Activated CD4-positive, alpha-beta memory T cell treated with anti-CD3 and anti-CD28 coated beads for 36 hours (primary cell): ENCODE data around the gene MPDU1. TPM values are rescaled to one million over a fixed set of nuclear protein-coding genes. Genes with fewer than 3 reads are reported as not detected.

ENCODE experiments used
- CTCF ChIA-PET: fragments of 350-600 bp; sonication (Branson Sonifier 250); formaldehyde crosslinking; loops from one replicate; lab custom pipeline; 2021; ENCODE audit warnings: antibody characterized with exemption, inconsistent platforms; lab: Charles Lee
- POLR2A ChIA-PET: fragments of 350-600 bp; sonication (Branson Sonifier 250); formaldehyde crosslinking; loops from one replicate; lab custom pipeline; 2021; ENCODE audit warnings: antibody characterized with exemption; lab: Charles Lee
- DNase-seq: peaks from one replicate; pipeline ENCODE4 v3.0.0-alpha.2; 2020
- H3K27ac Mint-ChIP-seq: one replicate; pipeline ENCODE4 v1.8.0; 2021; ENCODE audit warnings: mixed read lengths
- H3K27me3 Mint-ChIP-seq: one replicate; pipeline ENCODE4 v1.8.0; 2021; ENCODE audit warnings: mixed read lengths
- H3K36me3 Mint-ChIP-seq: one replicate; pipeline ENCODE4 v1.8.0; 2021; ENCODE audit warnings: mixed read lengths
- H3K4me1 Mint-ChIP-seq: one replicate; pipeline ENCODE4 v1.8.0; 2021; ENCODE audit warnings: low read depth, mixed read lengths
- H3K4me3 Mint-ChIP-seq: one replicate; pipeline ENCODE4 v1.8.0; 2021; ENCODE audit warnings: mild to moderate bottlenecking, mixed read lengths
- H3K9me3 Mint-ChIP-seq: one replicate; pipeline ENCODE4 v1.8.0; 2021; ENCODE audit warnings: mixed read lengths
- intact Hi-C: fragments of 100-400 bp; cut with micrococcal nuclease; formaldehyde crosslinking; loops from one replicate; pipeline ENCODE4 v1.15.1; 2023
- total RNA-seq, 2 experiments: library from RNA; stranded (reverse); gene quantifications; one replicate each; pipeline ENCODE4 v1.2.3, GENCODE V29; 2021

Gene MPDU1
- total RNA-seq, 2 experiments from 2014 or later, result 52.6 to 52.9 TPM

DNA sequence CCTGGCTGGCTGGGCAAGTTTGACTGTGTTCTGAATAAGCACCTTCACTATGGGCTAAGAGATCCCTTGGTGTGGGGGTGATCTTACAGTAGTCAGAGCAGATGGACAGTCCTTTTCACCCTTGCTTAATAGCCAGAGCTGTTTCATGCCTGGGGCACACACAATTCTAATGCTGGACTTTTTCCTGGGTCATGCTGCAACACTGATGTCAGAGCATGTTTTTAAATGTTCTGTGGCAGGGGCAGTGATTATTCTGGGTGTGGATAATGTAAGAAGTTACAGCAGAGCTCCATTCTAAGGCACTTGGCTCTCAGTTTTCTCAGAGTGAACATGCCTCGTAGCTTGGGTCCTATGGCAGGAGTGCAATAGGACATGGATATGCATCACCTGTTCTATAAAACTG is 8.2 kb upstream of the MPDU1 start:
- intact Hi-C loops, result no loop called here

DNA sequence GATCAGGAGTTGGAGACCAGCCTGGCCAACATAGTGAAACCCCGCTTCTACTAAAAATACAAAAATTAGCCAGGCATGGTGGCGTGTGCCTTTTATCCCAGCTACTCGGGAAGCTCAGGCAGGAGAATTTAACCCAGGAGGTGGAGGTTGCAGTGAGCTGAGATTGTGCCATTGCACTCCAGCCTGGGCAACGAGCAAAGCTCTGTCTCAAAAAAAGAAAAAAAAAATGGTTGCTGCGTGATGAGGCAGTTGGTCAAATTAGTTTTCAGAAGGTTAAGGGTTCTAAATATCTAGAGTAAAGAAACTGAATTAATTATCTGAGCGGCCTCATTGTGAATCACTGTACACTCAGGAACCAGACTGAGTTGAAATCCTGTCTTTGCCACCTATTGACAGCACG is 7.7 kb upstream of the MPDU1 start:
- intact Hi-C loops, result no loop called here

More for the DNA sequence above, 8.2 kb upstream of the MPDU1 start:
- CTCF ChIA-PET, result interaction anchor here (1.0 to 2.5 kb wide), 3 partner anchors 14 to 112 kb away, joined by 3 to 8 read pairs (median 7); partner anchors contain the start of genes TP53 and WRAP53
- H3K4me1 Mint-ChIP-seq, result peaks cover 73% of the 10 kb centered on the region
- peaks cover 71% of the 10 kb centered on the region for H3K36me3 Mint-ChIP-seq
- H3K9me3 Mint-ChIP-seq, result no peaks in the 10 kb centered on the region
- POLR2A ChIA-PET, result interaction anchor here (0.7 to 5.9 kb wide), 9 partner anchors 9 to 246 kb away, joined by 3 to 61 read pairs (median 5); partner anchors contain the start of genes ACAP1, MPDU1, NEURL4 and SENP3
- DNase-seq, result no peak
- H3K27ac Mint-ChIP-seq, result peak overlapping the region; percentile 77
- peaks cover 2% of the 10 kb centered on the region for H3K27me3 Mint-ChIP-seq
- H3K4me3 Mint-ChIP-seq, result peak overlapping the region; percentile 99

GRCh38 chr17:7576432-7576937 is 7.2 kb upstream of the MPDU1 start:
- peaks cover 2% of the 10 kb centered on the region for H3K27me3 Mint-ChIP-seq
- DNase-seq, result no peak
- peaks cover 75% of the 10 kb centered on the region for H3K36me3 Mint-ChIP-seq
- H3K4me3 Mint-ChIP-seq, result peak overlapping the region; percentile 12
- POLR2A ChIA-PET, result interaction anchor here (0.6 to 5.9 kb wide), 7 partner anchors 8 to 266 kb away, joined by 3 to 61 read pairs (median 5); partner anchors contain the start of genes ACAP1, MPDU1, NEURL4 and TP53
- intact Hi-C loops, result no loop called here
- no peaks in the 10 kb centered on the region for H3K9me3 Mint-ChIP-seq
- peak overlapping the region; percentile 71 for H3K27ac Mint-ChIP-seq
- peaks cover 80% of the 10 kb centered on the region for H3K4me1 Mint-ChIP-seq
- CTCF ChIA-PET, result interaction anchor here (1.0 to 2.5 kb wide), 3 partner anchors 13 to 111 kb away, joined by 3 to 7 read pairs (median 3); partner anchors contain the start of genes TP53 and WRAP53

More for the DNA sequence above, 7.7 kb upstream of the MPDU1 start:
- peaks cover 78% of the 10 kb centered on the region for H3K4me1 Mint-ChIP-seq
- POLR2A ChIA-PET, result interaction anchor here (0.6 to 5.9 kb wide), 9 partner anchors 8 to 247 kb away, joined by 3 to 61 read pairs (median 5); partner anchors contain the start of genes ACAP1, MPDU1, NEURL4 and SENP3
- no peaks in the 10 kb centered on the region for H3K9me3 Mint-ChIP-seq
- H3K27me3 Mint-ChIP-seq, result peaks cover 2% of the 10 kb centered on the region
- no peak for DNase-seq
- H3K36me3 Mint-ChIP-seq, result peaks cover 72% of the 10 kb centered on the region
- CTCF ChIA-PET, result interaction anchor here (1.0 to 2.5 kb wide), 4 partner anchors 14 to 112 kb away, joined by 3 to 8 read pairs (median 5); partner anchors contain the start of genes TP53 and WRAP53
- H3K27ac Mint-ChIP-seq, result peak overlapping the region; percentile 77
- H3K4me3 Mint-ChIP-seq, result peak overlapping the region; percentile 99

- Mint-ChIP-seq H3K9me3 (no peaks in the 10 kb centered on the region), H3K4me3 (peak overlapping the region; percentile 32), H3K27me3 (peaks cover 2% of the 10 kb centered on the region), H3K4me1 (peaks cover 87% of the 10 kb centered on the region), H3K36me3 (peaks cover 73% of the 10 kb centered on the region), H3K27ac (peak overlapping the region; percentile 95)
- POLR2A ChIA-PET, result interaction anchor here (1.0 to 1.3 kb wide), 2 partner anchors 11 to 109 kb away, joined by 3 to 4 read pairs; no protein-coding TSS in a partner anchor
- DNase-seq, result no peak
- CTCF ChIA-PET, result no interaction called here
- intact Hi-C loops, result no loop called here
These were observed 6.1 kb upstream of the MPDU1 start for GRCh38 chr17:7577327-7578199.

DNA sequence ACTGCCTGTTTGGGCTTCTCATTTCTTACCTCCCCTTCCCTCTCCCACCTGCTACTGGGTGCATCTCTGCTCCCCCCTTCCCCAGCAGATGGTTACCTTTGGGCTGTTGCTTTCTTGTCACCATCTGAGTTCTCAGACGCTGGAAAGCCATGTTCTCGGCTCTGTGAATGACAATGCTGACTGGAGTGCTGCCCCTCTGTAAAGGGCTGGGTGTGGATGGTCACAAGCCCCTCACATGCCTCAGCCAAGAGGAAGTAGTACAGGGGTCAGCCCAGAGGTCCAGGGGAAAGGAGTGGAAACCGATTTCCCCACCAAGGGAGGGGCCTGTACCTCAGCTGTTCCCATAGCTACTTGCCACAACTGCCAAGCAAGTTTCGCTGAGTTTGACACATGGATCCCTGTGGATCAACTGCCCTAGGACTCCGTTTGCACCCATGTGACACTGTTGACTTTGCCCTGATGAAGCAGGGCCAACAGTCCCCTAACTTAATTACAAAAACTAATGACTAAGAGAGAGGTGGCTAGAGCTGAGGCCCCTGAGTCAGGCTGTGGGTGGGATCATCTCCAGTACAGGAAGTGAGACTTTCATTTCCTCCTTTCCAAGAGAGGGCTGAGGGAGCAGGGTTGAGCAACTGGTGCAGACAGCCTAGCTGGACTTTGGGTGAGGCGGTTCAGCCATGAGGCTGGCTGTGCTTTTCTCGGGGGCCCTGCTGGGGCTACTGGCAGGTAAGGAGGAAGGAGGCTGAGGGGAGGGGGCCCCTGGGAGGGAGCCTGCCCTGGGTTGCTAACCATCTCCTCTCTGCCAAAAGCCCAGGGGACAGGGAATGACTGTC is 4.4 kb upstream of the MPDU1 start, which contains the start of gene CD68:
Gene CD68 (plus strand): TSS at position 638 of the 833 bp plus-strand sequence. CDS start 40 bp downstream, at position 678.
- ChIA-PET POLR2A (interaction anchor here (0.7 to 2.8 kb wide), 6 partner anchors 18 to 345 kb away, joined by 3 to 24 read pairs (median 4); partner anchors contain the start of genes ACAP1, DVL2, FXR2 and NEURL4), CTCF (interaction anchor here (1.0 to 3.1 kb wide), 4 partner anchors 10 to 143 kb away, joined by 3 to 21 read pairs (median 9); partner anchors contain the start of genes SENP3 and SOX15)
- Mint-ChIP-seq H3K4me3 (peak within 1 kb of the TSS; percentile 67), H3K4me1 (peaks cover 89% of the 10 kb centered on the region), H3K27me3 (no peaks in the 10 kb centered on the region), H3K9me3 (no peaks in the 10 kb centered on the region), H3K36me3 (peaks cover 62% of the 10 kb centered on the region), H3K27ac (peak within 1 kb of the TSS; percentile 95)
- DNase-seq, result peak; percentile 88
- intact Hi-C loops, result no loop called here

GRCh38 chr17:7579834-7580603 is 3.6 kb upstream of the MPDU1 start:
- CTCF ChIA-PET, result interaction anchor here (0.6 to 3.1 kb wide), 5 partner anchors 9 to 143 kb away, joined by 3 to 21 read pairs (median 3); partner anchors contain the start of genes SENP3 and SOX15
- H3K36me3 Mint-ChIP-seq, result peaks cover 56% of the 10 kb centered on the region

GRCh38 chr17:7580604-7581575 is 2.8 kb upstream of the MPDU1 start:
- intact Hi-C loops, result loop anchor here (5.0 kb wide), 1 partner anchor 256 kb away; no protein-coding TSS in a partner anchor

More at GRCh38 chr17:7579834-7580603, 3.6 kb upstream of the MPDU1 start:
- Mint-ChIP-seq H3K27me3 (no peaks in the 10 kb centered on the region), H3K4me3 (peak overlapping the region; percentile 67), H3K27ac (peak overlapping the region; percentile 95), H3K9me3 (no peaks in the 10 kb centered on the region), H3K4me1 (peaks cover 86% of the 10 kb centered on the region)
- intact Hi-C loops, result loop anchor here (5.0 kb wide), 1 partner anchor 257 kb away; no protein-coding TSS in a partner anchor
- POLR2A ChIA-PET, result interaction anchor here (1.0 to 2.8 kb wide), 7 partner anchors 8 to 251 kb away, joined by 3 to 24 read pairs (median 3); partner anchors contain the start of genes ACAP1, FXR2, NEURL4 and SENP3
- DNase-seq, result peak; percentile 59

GRCh38 chr17:7582396-7583252 is 1.0 kb upstream of the MPDU1 start:
- intact Hi-C loops, result loop anchor here (1.0 to 5.0 kb wide), 3 partner anchors 9 to 255 kb away; no protein-coding TSS in a partner anchor
- no peaks in the 10 kb centered on the region for H3K27me3 Mint-ChIP-seq
- DNase-seq, result no peak
- H3K4me1 Mint-ChIP-seq, result peaks cover 66% of the 10 kb centered on the region
- ChIA-PET POLR2A (interaction anchor here (0.9 to 3.8 kb wide), 10 partner anchors 9 to 269 kb away, joined by 3 to 61 read pairs (median 8); partner anchors contain the start of genes ACAP1, FXR2, POLR2A and TP53), CTCF (interaction anchor here (1.3 to 7.7 kb wide), 3 partner anchors 22 to 105 kb away, joined by 4 to 57 read pairs (median 30); partner anchors contain the start of genes FXR2, SENP3, TNFSF13 and TP53)
- H3K9me3 Mint-ChIP-seq, result no peaks in the 10 kb centered on the region
- H3K36me3 Mint-ChIP-seq, result peaks cover 32% of the 10 kb centered on the region
- peak overlapping the region; percentile 100 for H3K27ac Mint-ChIP-seq
- peak overlapping the region; percentile 95 for H3K4me3 Mint-ChIP-seq

More at GRCh38 chr17:7580604-7581575, 2.8 kb upstream of the MPDU1 start:
- H3K4me1 Mint-ChIP-seq, result peaks cover 83% of the 10 kb centered on the region
- no peak for DNase-seq
- H3K27ac Mint-ChIP-seq, result peak overlapping the region; percentile 95
- H3K36me3 Mint-ChIP-seq, result peaks cover 48% of the 10 kb centered on the region
- H3K9me3 Mint-ChIP-seq, result no peaks in the 10 kb centered on the region
- H3K27me3 Mint-ChIP-seq, result no peaks in the 10 kb centered on the region
- CTCF ChIA-PET, result interaction anchor here (0.6 to 3.1 kb wide), 5 partner anchors 8 to 144 kb away, joined by 3 to 21 read pairs (median 3); partner anchors contain the start of genes SENP3 and SOX15
- POLR2A ChIA-PET, result interaction anchor here (1.2 to 2.8 kb wide), 4 partner anchors 8 to 106 kb away, joined by 3 to 24 read pairs (median 3); partner anchors contain the start of genes FXR2, SOX15, TP53 and WRAP53
- H3K4me3 Mint-ChIP-seq, result peak overlapping the region; percentile 67
